A549 (cell line): Measurements from ENCODE around the gene LENG8. TPM values are rescaled to one million over a fixed set of nuclear protein-coding genes. Genes with fewer than 3 reads are reported as not detected.

Source experiments
- ATAC-seq, 2 experiments: fragments of 200-7000 bp in 1 of 2; fragments of >200 bp in 1 of 2; cut with Nextera tagmentation in 1 of 2; cut with Tn5 transposase in 1 of 2; 3 replicates each; pipeline versions ENCODE4 v1.8.0 to v1.9.1; 2018 to 2020; ENCODE audit warnings: mild to moderate bottlenecking in 1 of 2, moderate library complexity in 1 of 2
- CTCF ChIA-PET: fragments of 300-600 bp; sonication (Branson Sonifier 250); formaldehyde crosslinking; extraction: SDS; loops from one replicate; lab custom pipeline; 2021; ENCODE audit warnings: antibody characterized with exemption, inconsistent platforms; lab: Yijun Ruan, JAX
- POLR2A ChIA-PET: fragments of 350-600 bp; formaldehyde crosslinking; extraction: SDS; loops from one replicate; lab custom pipeline; 2021; ENCODE audit warnings: antibody characterized with exemption, inconsistent platforms; lab: Yijun Ruan, JAX
- DNase-seq, 2 experiments: peaks; one replicate each; pipeline versions ENCODE4 v3.0.0 to v3.0.0-alpha.2; 2011 to 2016; ENCODE audit warnings: low read depth in 1 of 2, low spot score in 1 of 2
- FAIRE-seq: peaks from 2 replicates; lab custom pipeline; 2011; peaks lifted over from hg19 to GRCh38; lab: Jason Lieb, UNC
- H3K27ac ChIP-seq, 2 experiments: fragments of >200 bp; sonication (Bioruptor Twin); formaldehyde crosslinking; 3 replicates each; pipeline ENCODE4 v1.5.1; 2016 to 2017
- H3K4me1 ChIP-seq: fragments of >200 bp; sonication (Bioruptor Twin); formaldehyde crosslinking; 3 replicates; pipeline ENCODE4 v1.6.1; 2016
- H3K4me2 ChIP-seq: fragments of >200 bp; sonication (Bioruptor Twin); formaldehyde crosslinking; 3 replicates; pipeline ENCODE4 v1.6.1; 2016
- H3K4me3 ChIP-seq: fragments of >200 bp; sonication (Bioruptor Twin); formaldehyde crosslinking; 3 replicates; pipeline ENCODE4 v1.5.1; 2016
- H3K9me3 ChIP-seq: fragments of >200 bp; sonication (Bioruptor Twin); formaldehyde crosslinking; 3 replicates; pipeline ENCODE4 v1.6.1; 2016
- CHD2 ChIP-seq: fragments of 150-350 bp; IDR thresholded peaks from 2 replicates; pipeline ENCODE4 v1.6.1; 2014; ENCODE audit warnings: low read length; ENCODE audit not compliant: partially characterized antibody
- CTCF ChIP-seq: fragments of >200 bp; sonication (Bioruptor Twin); formaldehyde crosslinking; IDR thresholded peaks from 3 replicates; pipeline ENCODE4 v1.5.1; 2016
- E2F6 ChIP-seq: IDR thresholded peaks from 2 replicates; pipeline ENCODE4 v1.6.1; 2012; ENCODE audit warnings: low read depth, borderline replicate concordance
- EHF ChIP-seq: fragments of 250-450 bp; sonication (Bioruptor Pico); IDR thresholded peaks from 2 replicates; pipeline ENCODE4 v1.5.0; 2020; ENCODE audit warnings: mild to moderate bottlenecking
- EHMT2 ChIP-seq: fragments of 200-600 bp; sonication (generic); IDR thresholded peaks from 2 replicates; pipeline ENCODE4 v1.6.1; 2016; ENCODE audit warnings: antibody characterized with exemption, low read depth, mild to moderate bottlenecking, moderate library complexity
- FOXS1 ChIP-seq: fragments of 250-450 bp; sonication (Bioruptor Pico); IDR thresholded peaks from 2 replicates; pipeline ENCODE4 v1.5.0; 2020; ENCODE audit warnings: mild to moderate bottlenecking, moderate library complexity
- GATA3 ChIP-seq: IDR thresholded peaks from 2 replicates; pipeline ENCODE4 v1.6.1; 2012; ENCODE audit warnings: borderline replicate concordance
- JUN ChIP-seq, 2 experiments: fragments of >200 bp; sonication (Bioruptor Twin); formaldehyde crosslinking; IDR thresholded peaks; 2 replicates in 1 of 2; 3 replicates in 1 of 2; pipeline ENCODE4 v1.6.1; 2016 to 2017
- MAFK ChIP-seq: fragments of 450-650 bp; IDR thresholded peaks from 2 replicates; pipeline ENCODE4 v1.6.1; 2014; ENCODE audit not compliant: partially characterized antibody
- MAZ ChIP-seq: fragments of 150-350 bp; IDR thresholded peaks from 2 replicates; pipeline ENCODE4 v1.6.1; 2014; ENCODE audit warnings: antibody characterized with exemption, low read depth, low read length, borderline replicate concordance
- NR3C1 ChIP-seq: fragments of >200 bp; sonication (Bioruptor Twin); formaldehyde crosslinking; IDR thresholded peaks from 3 replicates; pipeline ENCODE4 v1.6.1; 2017
- PHF8 ChIP-seq: fragments of 200-600 bp; sonication (generic); IDR thresholded peaks from 2 replicates; pipeline ENCODE4 v1.6.1; 2016; ENCODE audit warnings: low read depth, mild to moderate bottlenecking, antibody characterized with exemption, moderate library complexity, borderline replicate concordance
- POLR2A ChIP-seq: IDR thresholded peaks from 2 replicates; pipeline ENCODE4 v1.6.1; 2012; ENCODE audit warnings: mild to moderate bottlenecking, low read length
- POLR2AphosphoS2 ChIP-seq: conservative IDR thresholded peaks from 2 replicates; pipeline ENCODE4 v1.6.1; 2012; ENCODE audit warnings: low read length, improper control_type of control experiment, inconsistent platforms
- RCOR1 ChIP-seq: fragments of 150-350 bp; IDR thresholded peaks from 2 replicates; pipeline ENCODE4 v1.6.1; 2014; ENCODE audit warnings: antibody characterized with exemption, low read length, low read depth
- REST ChIP-seq: fragments of 200-600 bp; sonication (generic); IDR thresholded peaks from 2 replicates; pipeline ENCODE4 v1.6.1; 2016; ENCODE audit warnings: antibody characterized with exemption, mild to moderate bottlenecking, moderate library complexity
- RNF2 ChIP-seq: fragments of 200-600 bp; sonication (generic); IDR thresholded peaks from 2 replicates; pipeline ENCODE4 v1.6.1; 2016; ENCODE audit warnings: low read depth, mild to moderate bottlenecking, antibody characterized with exemption, moderate library complexity, borderline replicate concordance
- TFCP2L1 ChIP-seq: fragments of 250-450 bp; sonication (Bioruptor Pico); IDR thresholded peaks from 2 replicates; pipeline ENCODE4 v1.5.0; 2021; ENCODE audit warnings: mild to moderate bottlenecking
- TP53 ChIP-seq: fragments of 250-450 bp; sonication (Bioruptor Pico); IDR thresholded peaks from 2 replicates; pipeline ENCODE4 v1.5.0; 2021; ENCODE audit warnings: mild to moderate bottlenecking, moderate library complexity
- ZC3H11A ChIP-seq: fragments of 450-650 bp; IDR thresholded peaks from 2 replicates; pipeline ENCODE4 v1.6.1; 2014; ENCODE audit warnings: antibody characterized with exemption, mild to moderate bottlenecking
- ZFP36 ChIP-seq: fragments of 450-650 bp; IDR thresholded peaks from 2 replicates; pipeline ENCODE4 v1.6.1; 2014; ENCODE audit warnings: borderline replicate concordance; ENCODE audit not compliant: partially characterized antibody
- ZNF302 ChIP-seq: fragments of 250-450 bp; sonication (Bioruptor Pico); IDR thresholded peaks from 2 replicates; pipeline ENCODE4 v1.9.0; 2021; ENCODE audit warnings: inconsistent platforms, mild to moderate bottlenecking, moderate library complexity
- ZSCAN20 ChIP-seq: fragments of 250-450 bp; sonication (Bioruptor Pico); IDR thresholded peaks from 2 replicates; pipeline ENCODE4 v1.8.0; 2022; ENCODE audit warnings: mild to moderate bottlenecking, moderate library complexity
- WGBS: methylation state at CpG from one replicate; pipeline ENCODE4 v1.1.6; 2017; ENCODE audit errors: missing lambda C conversion rate; 5-methylcytosine and 5-hydroxymethylcytosine counted together
- polyA plus RNA-seq, 4 experiments: library from polyadenylated mRNA; depleted of rRNA in 3 of 4; stranded (reverse); fragments of >200 nt; fragmentation: RNase III in 1 of 4; extraction: RNeasy Plus Mini Kit Qiagen cat#74134 plus additional on column Dnase treatment in 1 of 4; gene quantifications; 2 replicates in 3 of 4; 3 replicates in 1 of 4; pipeline ENCODE4 v1.2.3, GENCODE V29; 2011 to 2017

LENG8 gene
- polyA plus RNA-seq, 2 of the 4 experiments (the other 2 are of a cell fraction), result 30.6 to 140 TPM

GRCh38 chr19:54470276-54470887, 21.4 kb downstream of the LENG8 start:
- no peak overlapping the region for H3K4me3 ChIP-seq
- 78% methylated on average over 10 of the region's 10 CpGs for WGBS
- FAIRE-seq (no peak), DNase-seq (no peak), ATAC-seq (no peak; a peak in 1 of 6 replicates)
- peak overlapping the region; percentile 30; the same call in 1 of the 3 replicates for H3K4me2 ChIP-seq
- no peaks in the 10 kb centered on the region for H3K9me3 ChIP-seq
- TF ChIP-seq CTCF, result no peak
- no peak for TF ChIP-seq RNF2
- no peak for TF ChIP-seq ZNF302 (CRISPR knock-in tag)
- peak; percentile 45 for TF ChIP-seq ZFP36
- no peak for TF ChIP-seq REST
- peaks cover 12% of the 10 kb centered on the region; the same call in 1 of the 3 replicates for H3K4me1 ChIP-seq
- POLR2A ChIA-PET, result no interaction called here
- H3K27ac ChIP-seq, result no peak overlapping the region
- CTCF ChIA-PET, result interaction anchor here (0.9 to 4.2 kb wide), 3 partner anchors 8 to 205 kb away, joined by 4 to 31 read pairs (median 17); no protein-coding TSS in a partner anchor

- H3K9me3 ChIP-seq, result no peaks in the 10 kb centered on the region
- H3K4me1 ChIP-seq, result peaks cover 12% of the 10 kb centered on the region; the same call in 1 of the 3 replicates
- peak overlapping the region; percentile 30 for H3K4me2 ChIP-seq
- 47% methylated on average over 45 of the region's 60 CpGs for WGBS
- H3K27ac ChIP-seq, result 0 out of 6 replicates have a peak overlapping the region, but pooled peaks of 1 of the 2 experiments have one; percentile 29
- H3K4me3 ChIP-seq, result no peak overlapping the region
- ChIA-PET CTCF (interaction anchor here (0.5 to 4.2 kb wide), 3 partner anchors 7 to 446 kb away, joined by 3 to 31 read pairs (median 3); no protein-coding TSS in a partner anchor), POLR2A (no interaction called here)
- no peak for FAIRE-seq
- peak in 1 of 2 experiments; percentile 15; a peak in 2 of 6 replicates for ATAC-seq
- DNase-seq, result no peak
- TF ChIP-seq EHMT2, result no peak
- peak in 1 of 2 experiments; percentile 24; a peak in 1 of 5 replicates for TF ChIP-seq JUN (IDR thresholded peaks at IDR 0.05)
- TF ChIP-seq POLR2AphosphoS2, result no peak
Observed at GRCh38 chr19:54470991-54471782, 22.2 kb downstream of the LENG8 start.

GRCh38 chr19:54473071-54473891, 24.3 kb downstream of the LENG8 start, which contains the start of gene CDC42EP5:
Gene CDC42EP5 (minus strand): TSS chr19:54473296. CDS start chr19:54465547, 7,749 bp downstream.
- H3K4me1 ChIP-seq, result peaks cover 6% of the 10 kb centered on the region; the same call in 1 of the 3 replicates
- H3K4me3 ChIP-seq, result no peak within 1 kb of the TSS
- DNase-seq (no peak), ATAC-seq (peak; percentile 22 to 67; a peak in 5 of 6 replicates), FAIRE-seq (no peak)
- 36% methylated on average over 12 of the region's 14 CpGs for WGBS
- peak within 1 kb of the TSS in 1 of 2 experiments; percentile 30; a peak in 1 of 6 replicates for H3K27ac ChIP-seq
- ChIA-PET CTCF (interaction anchor here (0.6 to 1.8 kb wide), 3 partner anchors 8 to 35 kb away, joined by 3 to 9 read pairs (median 3); no protein-coding TSS in a partner anchor), POLR2A (interaction anchor here (1.7 kb wide), 1 partner anchor 10 kb away, joined by 7 read pairs; the partner anchor contains the start of gene LENG9)
- H3K9me3 ChIP-seq, result no peaks in the 10 kb centered on the region
- H3K4me2 ChIP-seq, result peak within 1 kb of the TSS; percentile 56
- TF ChIP-seq EHF (CRISPR knock-in tag), result no peak
- TF ChIP-seq CHD2, result no peak
- TF ChIP-seq E2F6, result no peak
- TF ChIP-seq FOXS1 (CRISPR knock-in tag), result no peak
- no peak for TF ChIP-seq PHF8
- TF ChIP-seq POLR2A, result no peak
- TF ChIP-seq GATA3, result no peak
- no peak for TF ChIP-seq NR3C1
- TF ChIP-seq MAFK, result no peak
- TF ChIP-seq MAZ, result no peak
- TF ChIP-seq TFCP2L1, result no peak
- no peak for TF ChIP-seq RCOR1
- TF ChIP-seq TP53, result no peak
- no peak for TF ChIP-seq ZSCAN20
- TF ChIP-seq ZC3H11A, result no peak
